Measurements from ENCODE around the gene IGSF5. TPM values are rescaled to one million over a fixed set of nuclear protein-coding genes. Genes with fewer than 3 reads are reported as not detected.

Gene IGSF5
- total RNA-seq, 2 donors from 2014 or later = 0.64 to 0.82 TPM

DNA sequence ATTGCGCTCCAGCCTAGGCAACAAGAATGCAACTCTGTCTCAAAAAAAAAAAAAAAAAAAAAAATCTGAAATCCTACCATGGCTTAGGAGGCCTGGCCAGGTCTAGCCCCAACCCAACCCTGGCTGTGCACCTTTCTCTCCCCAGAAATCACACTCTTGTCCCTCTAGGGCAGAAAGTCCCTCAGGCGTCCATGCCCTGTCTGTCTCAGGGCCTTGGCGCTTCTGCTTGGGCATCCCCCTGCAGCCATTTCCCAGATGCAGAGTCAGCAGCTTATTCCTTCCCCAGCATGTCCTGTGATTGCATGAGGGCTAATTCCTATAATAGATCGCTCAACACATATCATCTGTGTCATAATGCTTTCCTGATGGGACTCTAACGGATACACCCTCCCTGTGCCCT lies 65.0 kb downstream of the IGSF5 start:
- Histone ChIP-seq H3K9ac (ENCODE audit: low read depth in 2 of 2, low read length in 2 of 2) (no peak overlapping the region), H3K27ac (no peak overlapping the region), H3K4me1 (no peaks in the 10 kb centered on the region), H3K27me3 (no peaks in the 10 kb centered on the region), H3K36me3 (no peaks in the 10 kb centered on the region), H3K9me3 (no peaks in the 10 kb centered on the region), H3K4me3 (no peak overlapping the region)
- intact Hi-C loops (cut with DNase I) = no loop called here
- DNase-seq = no peak
- no peak for TF ChIP-seq CTCF (IDR thresholded peaks at IDR 0.05)

GRCh38 chr21:39812983-39813382 lies 68.0 kb downstream of the IGSF5 start:
- Histone ChIP-seq H3K27me3 (no peaks in the 10 kb centered on the region), H3K4me3 (no peak overlapping the region), H3K36me3 (no peaks in the 10 kb centered on the region), H3K9ac (ENCODE audit: low read depth in 2 of 2, low read length in 2 of 2) (no peak overlapping the region), H3K27ac (no peak overlapping the region), H3K9me3 (no peaks in the 10 kb centered on the region), H3K4me1 (no peaks in the 10 kb centered on the region)
- TF ChIP-seq CTCF (IDR thresholded peaks at IDR 0.05) = no peak
- no peak for DNase-seq
- intact Hi-C loops (cut with DNase I) = no loop called here

DNA sequence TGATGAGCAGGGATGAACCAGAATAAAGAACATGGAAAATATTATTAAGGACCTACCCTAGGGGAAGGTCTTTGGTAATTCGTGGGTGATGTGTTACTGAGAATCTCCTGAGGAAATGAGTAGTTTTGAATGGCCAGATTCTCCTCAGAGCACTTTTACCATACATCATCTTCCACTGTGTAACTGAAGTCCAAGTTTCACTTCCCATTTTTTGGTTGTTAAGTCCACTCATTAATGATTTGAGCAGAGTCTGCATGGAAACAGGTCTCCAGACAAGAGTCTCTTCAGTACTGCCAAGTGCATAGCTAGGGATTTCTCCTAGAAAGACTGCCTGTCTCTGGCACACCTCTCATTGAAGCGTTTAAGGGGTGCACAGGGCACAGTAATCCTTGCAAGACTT lies 73.6 kb downstream of the IGSF5 start:
- Histone ChIP-seq H3K27ac (no peak overlapping the region), H3K36me3 (no peaks in the 10 kb centered on the region), H3K4me3 (no peak overlapping the region), H3K4me1 (no peaks in the 10 kb centered on the region), H3K9me3 (no peaks in the 10 kb centered on the region), H3K9ac (ENCODE audit: low read depth in 2 of 2, low read length in 2 of 2) (no peak overlapping the region), H3K27me3 (no peaks in the 10 kb centered on the region)
- TF ChIP-seq CTCF (IDR thresholded peaks at IDR 0.05) = no peak
- intact Hi-C loops (cut with DNase I) = no loop called here
- no peak for DNase-seq

GRCh38 chr21:39822042-39822441 lies 77.1 kb downstream of the IGSF5 start:
- no peak overlapping the region for H3K9ac ChIP-seq (ENCODE audit: low read depth in 2 of 2, low read length in 2 of 2)
- TF ChIP-seq CTCF (IDR thresholded peaks at IDR 0.05) = no peak
- no peaks in the 10 kb centered on the region for H3K27me3 ChIP-seq
- intact Hi-C loops (cut with DNase I) = no loop called here
- H3K9me3 ChIP-seq = no peaks in the 10 kb centered on the region
- no peak overlapping the region for H3K27ac ChIP-seq
- DNase-seq = no peak
- H3K4me1 ChIP-seq = no peaks in the 10 kb centered on the region
- H3K36me3 ChIP-seq = no peaks in the 10 kb centered on the region
- no peak overlapping the region for H3K4me3 ChIP-seq

DNA sequence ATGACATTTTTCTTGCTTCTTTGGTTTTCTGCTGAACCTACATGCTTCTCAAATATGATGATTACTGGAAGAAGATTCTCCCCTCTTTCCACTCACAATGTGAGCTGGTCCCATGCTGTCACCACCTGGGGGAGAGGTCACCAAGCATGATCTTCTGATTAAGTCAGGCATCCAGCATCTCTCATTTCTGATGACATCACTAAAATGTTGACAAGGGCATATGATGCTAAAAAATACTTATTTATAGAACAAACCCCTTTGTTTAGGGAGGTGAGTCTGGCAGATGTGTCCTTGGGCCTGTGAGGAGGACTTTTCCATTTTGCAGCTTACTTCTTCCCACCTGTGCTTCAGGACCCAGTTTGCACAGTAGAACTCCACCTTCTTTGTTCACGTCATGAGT lies 80.3 kb downstream of the IGSF5 start:
- intact Hi-C loops (cut with DNase I) = no loop called here
- no peak for TF ChIP-seq CTCF (IDR thresholded peaks at IDR 0.05)
- no peak overlapping the region for H3K9ac ChIP-seq (ENCODE audit: low read depth in 2 of 2, low read length in 2 of 2)
- no peaks in the 10 kb centered on the region for H3K9me3 ChIP-seq
- no peaks in the 10 kb centered on the region for H3K36me3 ChIP-seq
- H3K27ac ChIP-seq = no peak overlapping the region
- no peak for DNase-seq
- H3K4me3 ChIP-seq = no peak overlapping the region
- no peaks in the 10 kb centered on the region for H3K27me3 ChIP-seq
- H3K4me1 ChIP-seq = no peaks in the 10 kb centered on the region

DNA sequence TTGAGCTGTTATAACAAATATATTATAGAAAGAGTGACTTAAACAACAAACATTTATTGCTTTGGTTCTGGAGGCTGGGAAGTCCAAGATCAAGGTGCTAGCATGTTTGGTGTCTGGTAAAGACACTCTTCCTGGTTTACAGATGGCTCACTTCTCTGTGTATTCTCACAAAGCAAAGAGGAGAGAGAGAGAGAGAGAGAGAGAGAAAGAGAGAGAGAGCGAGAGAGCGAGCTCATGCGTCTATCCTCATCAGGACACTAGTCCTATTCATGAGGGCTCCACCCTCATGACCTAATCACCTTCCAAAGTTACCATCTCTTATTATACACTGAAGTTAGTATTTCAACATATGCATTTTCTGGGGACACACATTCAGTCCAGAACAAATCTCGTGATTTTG lies 89.6 kb downstream of the IGSF5 start:
- no peak overlapping the region for H3K4me3 ChIP-seq
- H3K27me3 ChIP-seq = no peaks in the 10 kb centered on the region
- H3K27ac ChIP-seq = no peak overlapping the region
- TF ChIP-seq CTCF (IDR thresholded peaks at IDR 0.05) = no peak
- intact Hi-C loops (cut with DNase I) = no loop called here
- H3K9me3 ChIP-seq = no peaks in the 10 kb centered on the region
- H3K9ac ChIP-seq (ENCODE audit: low read depth in 2 of 2, low read length in 2 of 2) = no peak overlapping the region
- no peaks in the 10 kb centered on the region for H3K36me3 ChIP-seq
- no peaks in the 10 kb centered on the region for H3K4me1 ChIP-seq
- DNase-seq = no peak

Data from colonic mucosa (tissue), 4 donors.